Right cardiac atrium (tissue), 5 donors: ENCODE data around the gene GPSM1. TPM values are rescaled to one million over a fixed set of nuclear protein-coding genes. Genes with fewer than 3 reads are reported as not detected.

Experiments used
- ATAC-seq, 2 donors: fragments of 200-7000 bp; cut with Tn5 transposase; one replicate each; pipeline versions ENCODE4 v1.8.0 to v1.9.1; 2020; ENCODE audit warnings: moderate library complexity in 2 of 2, mild to moderate bottlenecking in 1 of 2
- DNase-seq, 3 donors: peaks; one replicate each; pipeline ENCODE4 v3.0.0-alpha.2; 2020
- H3K27ac ChIP-seq: one replicate; pipeline ENCODE4 v1.5.1; 2013; ENCODE audit warnings: mild to moderate bottlenecking, low read length, control low read depth, moderate library complexity
- H3K27me3 ChIP-seq: one replicate; pipeline ENCODE4 v1.6.1; 2013; ENCODE audit not compliant: control insufficient read depth, insufficient read depth
- H3K4me1 ChIP-seq: one replicate; pipeline ENCODE4 v1.6.1; 2013; ENCODE audit warnings: low read length; ENCODE audit not compliant: control insufficient read depth, insufficient read depth
- H3K4me3 ChIP-seq: one replicate; pipeline ENCODE4 v1.5.1; 2013; ENCODE audit warnings: low read length, control low read depth
- H3K9me3 ChIP-seq: one replicate; pipeline ENCODE4 v1.6.1; 2013; ENCODE audit warnings: low read length; ENCODE audit not compliant: control insufficient read depth
- WGBS: extraction: QIAGEN DNeasy Blood & Tissue Kit; methylation state at CpG from one replicate; pipeline ENCODE4 v1.1.7; 2013; 5-methylcytosine and 5-hydroxymethylcytosine counted together
- intact Hi-C, 4 donors: fragments of 100-400 bp; cut with DNase I; formaldehyde crosslinking; loops; one replicate each; pipeline versions ENCODE4 v1.11.0 to v1.14.0; 2022 to 2023
- long read RNA-seq, 4 donors: library from polyadenylated mRNA; unstranded; transcript quantifications; one replicate each; pipeline ENCODE4 v2.0.0, GENCODE V29; 2020 to 2021
- polyA plus RNA-seq: library from polyadenylated mRNA; stranded (reverse); fragments of 200-250 nt; gene quantifications from one replicate; pipeline ENCODE4 v1.2.3, GENCODE V29; 2013
- total RNA-seq, 4 donors: library from RNA; stranded (reverse); fragmentation: NEBNext Ultra II Directional; extraction: Animal tissue kit (Norgen Biotek cat#: 25700); gene quantifications; one replicate each; pipeline ENCODE4 v1.2.1, GENCODE V29; 2021
- donor health status: healthy with polysubstance abuse.
- donor health status: DM: no; HTN: yes; CAD: no.
- donor health status: DM: no; HTN: no; CAD: no.
- donor health status: DM: no; HTN: yes; CAD: no; lungs with severe emphysema.
- donor health status: DM: yes; HTN: yes; CAD: no.

The GPSM1 gene
- 10 to 100 TPM; 46.3 to 90.6 (median 71.6) TPM for total RNA-seq
- polyA plus RNA-seq, result 73.3 TPM
- long read RNA-seq, donor 1, transcript GPSM1-205 (14 exons, 3,633 nt), result major isoform, 93 of 195 reads
- long read RNA-seq, donor 1, transcript GPSM1-204 (4 exons, 2,057 nt), result minor isoform, 9 of 195 reads
- long read RNA-seq, donor 1, transcript GPSM1-201 (3 exons, 2,114 nt), result minor isoform, 11 of 195 reads
- long read RNA-seq, donor 1, partial matches to known transcripts, result 30 of 195 reads
- long read RNA-seq, donor 1, other reads (novel, unspliced or antisense), result 47 of 195 reads
- long read RNA-seq, donor 2, transcript GPSM1-204 (4 exons, 2,057 nt), result minor isoform, 20 of 229 reads
- long read RNA-seq, donor 2, transcript GPSM1-203 (4 exons, 1,111 nt), result minor isoform, 9 of 229 reads
- long read RNA-seq, donor 2, transcript GPSM1-205 (14 exons, 3,633 nt), result major isoform, 121 of 229 reads
- long read RNA-seq, donor 2, partial matches to known transcripts, result 29 of 229 reads
- long read RNA-seq, donor 2, other reads (novel, unspliced or antisense), result 44 of 229 reads
- long read RNA-seq, donor 3, transcript GPSM1-203 (4 exons, 1,111 nt), result major isoform, 10 of 113 reads
- long read RNA-seq, donor 3, transcript GPSM1-204 (4 exons, 2,057 nt), result minor isoform, 5 of 113 reads
- long read RNA-seq, donor 3, transcript GPSM1-205 (14 exons, 3,633 nt), result minor isoform, 9 of 113 reads
- long read RNA-seq, donor 3, partial matches to known transcripts, result 33 of 113 reads
- long read RNA-seq, donor 3, other reads (novel, unspliced or antisense), result 53 of 113 reads
- long read RNA-seq, donor 4, transcript GPSM1-205 (14 exons, 3,633 nt), result major isoform, 51 of 142 reads
- long read RNA-seq, donor 4, transcript GPSM1-204 (4 exons, 2,057 nt), result minor isoform, 28 of 142 reads
- long read RNA-seq, donor 4, transcript GPSM1-201 (3 exons, 2,114 nt), result minor isoform, 5 of 142 reads
- long read RNA-seq, donor 4, partial matches to known transcripts, result 25 of 142 reads
- long read RNA-seq, donor 4, other reads (novel, unspliced or antisense), result 30 of 142 reads

- H3K27me3 ChIP-seq, result no peaks in the 10 kb centered on the region
- H3K27ac ChIP-seq, result peak within 1 kb of the TSS; percentile 67
- ATAC-seq (peak; percentile 11 to 23), DNase-seq (peak; percentile 72 to 92 (median 91))
- no peaks in the 10 kb centered on the region for H3K9me3 ChIP-seq
- H3K4me3 ChIP-seq, result peak within 1 kb of the TSS; percentile 77
- peaks cover 9% of the 10 kb centered on the region for H3K4me1 ChIP-seq
- 1% methylated on average over 81 of the region's 88 CpGs for WGBS
- intact Hi-C loops, result no loop called here
Measured at GRCh38 chr9:136327304-136327974, at the start of gene GPSM1. TSS of gene GPSM1 (plus strand) at chr9:136327539. CDS start at chr9:136327696, 157 bp downstream.

GRCh38 chr9:136277746-136278145, 49.6 kb upstream of the GPSM1 start:
- H3K4me3 ChIP-seq, result no peak overlapping the region
- H3K9me3 ChIP-seq, result no peaks in the 10 kb centered on the region
- no peaks in the 10 kb centered on the region for H3K27me3 ChIP-seq
- DNase-seq (no peak), ATAC-seq (no peak)
- H3K27ac ChIP-seq, result no peak overlapping the region
- intact Hi-C loops, result no loop called here
- WGBS, result 87% methylated on average over 14 of the region's 14 CpGs
- H3K4me1 ChIP-seq, result no peaks in the 10 kb centered on the region

GRCh38 chr9:136278221-136278620, 49.1 kb upstream of the GPSM1 start:
- Histone ChIP-seq H3K4me1 (no peaks in the 10 kb centered on the region), H3K4me3 (no peak overlapping the region), H3K27ac (no peak overlapping the region), H3K27me3 (no peaks in the 10 kb centered on the region), H3K9me3 (no peaks in the 10 kb centered on the region)
- intact Hi-C loops, result no loop called here
- ATAC-seq (no peak), DNase-seq (no peak)
- WGBS, result 81% methylated on average over 9 of the region's 9 CpGs

- H3K27me3 ChIP-seq, result no peaks in the 10 kb centered on the region
- H3K4me3 ChIP-seq, result no peak overlapping the region
- H3K27ac ChIP-seq, result no peak overlapping the region
- intact Hi-C loops, result no loop called here
- H3K4me1 ChIP-seq, result no peaks in the 10 kb centered on the region
- no peaks in the 10 kb centered on the region for H3K9me3 ChIP-seq
- no peak for DNase-seq
- 85% methylated on average over 1 of the region's 1 CpG for WGBS
- no peak for ATAC-seq
Measured at GRCh38 chr9:136278894-136279293, 48.4 kb upstream of the GPSM1 start.

GRCh38 chr9:136279471-136279870, 47.9 kb upstream of the GPSM1 start:
- DNase-seq (no peak), ATAC-seq (no peak)
- no peaks in the 10 kb centered on the region for H3K4me1 ChIP-seq
- no peak overlapping the region for H3K4me3 ChIP-seq
- WGBS, result 76% methylated on average over 6 of the region's 6 CpGs
- intact Hi-C loops, result no loop called here
- no peaks in the 10 kb centered on the region for H3K27me3 ChIP-seq
- H3K9me3 ChIP-seq, result no peaks in the 10 kb centered on the region
- H3K27ac ChIP-seq, result no peak overlapping the region

GRCh38 chr9:136280535-136281315, 46.6 kb upstream of the GPSM1 start:
- DNase-seq (no peak), ATAC-seq (no peak)
- Histone ChIP-seq H3K9me3 (no peaks in the 10 kb centered on the region), H3K4me3 (no peak overlapping the region), H3K27ac (no peak overlapping the region), H3K27me3 (no peaks in the 10 kb centered on the region), H3K4me1 (no peaks in the 10 kb centered on the region)
- 84% methylated on average over 16 of the region's 16 CpGs for WGBS
- intact Hi-C loops, result loop anchor here in 2 of 4 donors (5.0 to 10.0 kb wide), 3 partner anchors 106 to 316 kb away; partner anchors contain the start of gene UBAC1 (in 1 of the 2)

- DNase-seq (no peak), ATAC-seq (no peak)
- no peaks in the 10 kb centered on the region for H3K4me1 ChIP-seq
- intact Hi-C loops, result loop anchor here in 2 of 4 donors (5.0 to 10.0 kb wide), 3 partner anchors 107 to 317 kb away; partner anchors contain the start of gene UBAC1 (in 1 of the 2)
- H3K27ac ChIP-seq, result no peak overlapping the region
- H3K4me3 ChIP-seq, result no peak overlapping the region
- H3K27me3 ChIP-seq, result no peaks in the 10 kb centered on the region
- 82% methylated on average over 39 of the region's 39 CpGs for WGBS
- no peaks in the 10 kb centered on the region for H3K9me3 ChIP-seq
Measured at GRCh38 chr9:136281421-136282271, 45.7 kb upstream of the GPSM1 start.

- no peak overlapping the region for H3K27ac ChIP-seq
- H3K9me3 ChIP-seq, result no peaks in the 10 kb centered on the region
- ATAC-seq (no peak), DNase-seq (peak in 1 of 3 donors; percentile 60)
- H3K4me3 ChIP-seq, result no peak overlapping the region
- H3K4me1 ChIP-seq, result no peaks in the 10 kb centered on the region
- H3K27me3 ChIP-seq, result no peaks in the 10 kb centered on the region
- WGBS, result 64% methylated on average over 14 of the region's 14 CpGs
- intact Hi-C loops, result loop anchor here in 2 of 4 donors (5.0 to 10.0 kb wide), 3 partner anchors 108 to 318 kb away; partner anchors contain the start of gene UBAC1 (in 1 of the 2)
Measured at GRCh38 chr9:136282272-136282861, 45.0 kb upstream of the GPSM1 start.
